GM18868 (cell line): Measurements from ENCODE around the gene IGF1.
"Not testable (repeated sequence)": the region's sequence is repeated elsewhere in the genome, so short reads cannot be mapped to it uniquely, and the experiment has no call there.

Experiments used
- ATAC-seq: cut with Tn5 transposase; IDR thresholded peaks from one replicate; pipeline ENCODE4 v1.9.1; 2021; ENCODE audit warnings: mild to moderate bottlenecking, moderate library complexity; ENCODE audit not compliant: unreplicated experiment

Gene IGF1

DNA sequence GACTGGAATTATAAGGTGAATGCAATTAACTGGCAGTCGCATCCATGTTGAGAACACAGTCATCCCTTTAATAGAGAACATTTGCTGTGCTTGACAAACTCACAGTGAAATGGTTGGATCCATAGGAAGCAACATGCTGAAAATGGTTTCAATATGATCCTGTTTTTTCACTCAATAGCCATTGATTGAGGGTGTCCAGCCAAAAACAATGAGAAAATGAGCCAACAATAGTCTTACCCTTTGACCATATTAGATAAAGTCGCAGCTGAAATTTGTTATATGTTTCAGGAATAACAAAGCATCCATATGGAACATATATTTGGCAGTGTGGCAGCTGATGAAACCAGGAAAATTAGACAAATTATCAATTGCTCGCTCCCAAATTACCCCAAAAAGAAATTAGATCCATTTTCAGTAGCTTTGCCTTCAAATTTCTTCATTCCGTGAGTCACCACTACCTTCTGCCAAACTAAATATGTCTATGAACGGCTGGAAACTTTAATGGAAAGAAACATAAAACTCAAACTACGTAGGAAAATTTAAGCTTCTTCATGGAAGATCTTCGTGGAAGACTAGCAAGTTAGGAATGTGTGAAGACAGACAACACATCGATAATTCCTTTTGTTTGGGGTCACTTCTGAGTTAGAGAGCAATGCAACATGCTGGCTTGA, 17.4 kb downstream of the IGF1 start:
- ATAC-seq, result no peak

- no peak for ATAC-seq
Observed at GRCh38 chr12:102462386-102462785, 18.0 kb downstream of the IGF1 start.

GRCh38 chr12:102461501-102461900, 18.9 kb downstream of the IGF1 start:
- ATAC-seq, result no peak

DNA sequence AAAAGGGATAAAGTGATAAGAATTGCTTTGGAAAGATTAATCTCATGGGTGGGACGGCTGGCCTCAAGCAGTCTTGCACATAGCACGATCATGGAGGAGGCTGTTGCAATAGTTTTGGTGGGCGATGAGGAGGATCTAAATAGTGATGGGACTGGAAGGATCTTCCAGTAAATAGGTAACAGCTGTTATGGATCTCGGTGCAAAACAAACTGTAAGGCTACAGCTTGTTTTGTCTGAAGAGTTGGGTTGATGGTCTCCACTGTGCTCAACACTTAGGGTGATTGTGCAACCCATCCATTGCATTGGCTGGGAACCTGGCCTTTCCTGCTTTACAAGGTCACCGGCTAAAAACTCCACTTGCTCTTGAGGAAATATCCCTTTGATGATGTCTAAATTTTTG, 21.0 kb downstream of the IGF1 start:
- no peak for ATAC-seq

GRCh38 chr12:102454808-102455760, 25.3 kb downstream of the IGF1 start:
- no peak for ATAC-seq

DNA sequence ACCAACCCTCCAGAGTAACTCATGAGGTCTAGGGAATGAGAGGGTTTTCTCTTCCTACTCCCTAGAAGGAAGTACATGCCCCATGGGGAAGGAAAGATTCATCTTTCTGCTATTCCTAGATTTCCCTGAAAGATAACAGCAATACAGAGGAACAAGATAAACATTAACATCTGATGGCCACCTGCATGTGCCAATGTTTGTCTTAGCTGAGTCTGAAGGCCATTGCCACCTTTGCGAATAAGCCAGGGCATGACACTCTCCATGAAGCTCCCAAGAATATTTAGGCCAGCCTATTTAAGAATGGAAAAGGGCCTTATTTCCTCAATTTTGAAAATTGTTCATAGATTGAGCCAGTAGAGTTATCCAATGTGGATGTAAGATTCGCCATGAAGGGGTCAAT, 26.0 kb downstream of the IGF1 start:
- ATAC-seq, result no peak

DNA sequence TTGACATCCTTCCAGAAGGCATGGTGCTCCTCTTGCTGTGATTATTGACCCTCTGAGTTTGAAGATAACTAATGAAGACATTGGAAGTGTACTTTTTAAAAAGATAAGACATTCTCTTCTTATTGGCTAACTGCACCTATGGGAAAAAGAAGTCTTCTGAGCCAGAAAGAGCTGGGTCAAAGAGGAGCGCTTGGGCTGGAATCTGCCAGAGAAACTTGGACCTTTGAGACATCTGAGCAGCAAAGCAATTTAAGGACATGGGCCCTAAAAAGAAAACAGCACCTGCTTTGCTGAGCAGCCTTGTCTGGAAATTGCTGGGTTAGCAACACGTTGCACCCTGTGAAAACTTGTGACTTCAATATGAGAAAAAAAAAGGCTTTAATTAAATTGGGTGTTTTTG, 27.8 kb downstream of the IGF1 start:
- ATAC-seq, result no peak

GRCh38 chr12:102449018-102449417, 31.3 kb downstream of the IGF1 start:
- ATAC-seq, result not testable (repeated sequence)

GRCh38 chr12:102447426-102447825, 32.9 kb downstream of the IGF1 start:
- ATAC-seq, result not testable (repeated sequence)

- ATAC-seq, result no peak
Observed at GRCh38 chr12:102444707-102445106, 35.7 kb downstream of the IGF1 start.

DNA sequence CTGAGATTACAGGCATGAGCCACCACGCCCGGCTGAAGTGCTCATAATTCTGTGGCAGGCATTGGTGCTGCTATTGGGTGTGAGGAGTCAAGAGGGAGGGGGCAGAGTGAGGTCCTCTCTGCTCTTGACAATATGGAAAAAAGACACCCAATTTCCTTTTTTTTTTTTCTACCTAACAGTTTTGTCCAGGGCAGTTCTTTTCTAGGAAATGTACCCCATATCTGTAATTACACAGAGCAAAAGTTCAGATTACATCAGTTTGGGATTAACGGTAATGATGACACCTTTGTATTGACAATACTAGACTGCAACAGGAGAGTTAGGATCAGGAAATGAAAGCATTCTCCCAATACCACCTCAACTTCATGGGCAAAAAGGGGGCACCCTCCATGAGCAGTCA, 36.3 kb downstream of the IGF1 start:
- no peak for ATAC-seq

DNA sequence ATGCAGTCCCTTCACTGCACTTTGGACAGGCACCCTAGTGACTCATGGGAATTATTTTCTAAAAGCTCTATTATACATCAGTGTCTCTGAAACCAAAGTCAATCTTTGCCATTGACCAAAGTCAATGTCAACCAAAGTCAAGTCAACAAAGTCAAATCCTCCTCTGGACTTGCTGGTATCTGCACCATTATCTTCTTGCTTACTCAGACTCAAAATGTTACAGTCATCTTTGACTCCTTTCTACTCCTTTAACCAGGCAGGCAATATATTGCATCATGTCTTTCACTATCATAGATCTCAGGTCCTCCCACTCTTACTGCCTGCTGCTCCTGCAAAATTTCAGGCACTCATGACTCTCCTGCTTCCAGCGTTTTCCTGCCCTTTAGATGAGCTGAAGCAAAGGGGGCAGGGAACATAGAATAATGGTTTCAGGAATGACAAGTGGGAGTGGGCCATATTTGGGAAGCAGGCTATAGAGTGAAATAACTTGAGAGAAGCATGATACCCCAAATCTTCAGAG, 39.2 kb downstream of the IGF1 start:
- no peak for ATAC-seq

DNA sequence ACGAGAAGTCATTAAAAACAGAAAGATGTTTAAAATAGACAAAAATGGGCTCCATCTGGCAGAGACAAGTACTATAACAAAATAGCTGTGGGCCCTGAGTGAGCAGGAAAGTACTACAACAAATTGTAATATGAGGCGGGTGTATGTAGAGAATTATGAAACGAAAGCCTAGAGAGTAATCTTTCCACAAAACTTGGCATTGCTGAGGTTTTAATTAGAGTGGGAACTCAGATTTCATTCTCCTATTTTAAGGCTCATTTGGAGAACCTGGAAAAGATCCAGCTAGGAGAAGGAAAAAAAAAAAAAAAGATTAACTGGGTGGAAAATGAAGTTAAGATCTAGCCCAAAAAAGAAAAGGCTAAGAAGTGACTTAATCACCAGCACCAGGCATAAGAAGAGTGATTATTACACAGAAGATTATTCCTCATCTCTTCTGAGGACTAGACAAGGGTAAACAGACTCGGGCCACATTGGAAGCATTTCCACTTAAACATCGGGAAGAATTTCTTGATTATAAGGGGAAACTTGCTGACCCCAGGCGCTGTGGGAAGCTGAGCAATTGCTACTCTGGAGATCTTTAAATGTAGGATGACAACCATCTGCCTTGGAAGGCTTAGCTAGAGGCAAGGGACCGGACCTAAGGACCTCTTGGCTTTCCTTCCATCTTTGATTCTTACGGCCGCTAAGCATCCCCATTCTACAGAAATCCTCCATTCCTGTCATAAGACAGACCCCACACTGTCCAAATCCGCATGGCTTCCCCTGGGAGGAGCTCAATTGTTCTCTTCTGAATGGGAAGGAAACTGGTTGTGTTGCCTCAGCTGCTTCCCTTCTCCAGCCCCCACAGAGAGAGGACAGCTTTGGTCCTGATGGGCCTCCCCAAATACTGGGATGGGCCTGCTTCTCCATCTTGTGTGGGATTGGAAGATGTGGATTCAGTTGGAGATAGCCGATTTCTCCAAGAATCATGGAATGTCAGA, 40.6 kb downstream of the IGF1 start:
- ATAC-seq, result no peak

DNA sequence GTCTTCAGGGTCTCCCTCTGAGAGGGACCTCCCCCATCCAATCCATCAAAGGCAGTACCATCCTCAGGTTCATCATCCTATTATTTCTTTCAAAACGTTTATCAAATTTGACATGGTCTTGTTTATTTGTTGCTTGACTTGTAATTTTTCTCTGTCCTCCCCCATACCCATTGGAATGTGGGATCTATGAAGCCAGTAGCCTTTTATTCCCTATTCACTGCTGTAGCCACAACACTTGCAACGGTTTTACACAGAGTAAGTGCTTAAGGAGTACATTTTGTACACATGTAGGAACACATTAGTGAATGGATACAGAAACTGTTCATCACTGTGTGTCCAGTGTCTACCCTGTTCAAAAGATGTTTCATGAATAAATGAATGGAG, 41.5 kb downstream of the IGF1 start:
- ATAC-seq, result no peak

DNA sequence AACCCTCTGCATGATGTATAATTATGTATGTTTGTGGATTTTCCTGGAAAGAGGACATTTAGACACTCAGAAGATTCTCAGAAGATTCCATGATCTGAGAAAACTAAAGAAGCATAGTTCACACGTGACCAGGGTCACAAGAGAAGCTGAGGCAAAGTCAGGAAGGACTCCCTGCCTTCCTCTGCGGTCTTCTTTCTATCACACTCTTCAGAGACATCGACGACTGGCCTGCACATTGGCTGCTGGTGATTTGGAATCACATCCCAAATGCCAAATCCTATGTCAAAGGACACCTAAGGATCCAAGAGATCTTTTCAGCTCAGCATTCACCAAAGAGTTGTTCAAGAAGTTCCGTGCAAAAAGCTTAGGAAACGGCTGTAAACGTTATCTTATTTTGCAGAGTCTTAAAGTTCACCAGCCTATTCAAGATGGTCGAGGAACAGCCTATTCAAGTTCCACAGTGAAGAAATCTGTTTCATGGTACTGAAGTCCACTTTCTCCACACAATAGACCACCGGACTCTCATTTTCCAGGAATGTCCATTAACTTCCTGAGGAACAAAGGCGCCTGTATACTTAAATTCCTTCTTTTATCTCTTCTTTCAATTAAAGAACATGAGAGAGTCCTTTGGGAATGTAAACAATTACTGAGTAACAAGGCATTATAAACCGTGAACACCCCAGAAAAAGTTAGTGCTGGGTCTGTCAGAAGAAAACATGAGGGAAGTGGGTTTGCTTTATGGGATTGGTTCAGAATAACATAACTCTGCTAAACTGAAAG, 42.1 kb downstream of the IGF1 start:
- ATAC-seq, result no peak

DNA sequence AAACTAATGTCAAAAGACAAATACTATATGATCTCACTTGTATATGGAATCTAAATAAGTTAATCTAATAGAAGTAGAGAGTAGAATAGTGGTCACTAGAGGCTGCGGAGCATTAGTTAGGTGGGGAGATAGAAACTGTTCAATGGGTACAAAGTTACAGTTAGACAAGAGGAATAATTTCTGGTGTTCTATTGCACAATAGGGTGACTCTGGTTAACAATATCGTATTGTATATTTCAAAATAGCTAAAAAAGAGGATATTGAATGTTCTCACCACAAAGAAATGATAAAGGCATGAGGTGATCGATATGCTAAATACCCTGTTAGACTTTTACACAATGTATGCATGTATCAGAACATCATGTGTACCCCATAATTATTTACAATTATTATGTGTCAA, 42.9 kb downstream of the IGF1 start:
- no peak for ATAC-seq

DNA sequence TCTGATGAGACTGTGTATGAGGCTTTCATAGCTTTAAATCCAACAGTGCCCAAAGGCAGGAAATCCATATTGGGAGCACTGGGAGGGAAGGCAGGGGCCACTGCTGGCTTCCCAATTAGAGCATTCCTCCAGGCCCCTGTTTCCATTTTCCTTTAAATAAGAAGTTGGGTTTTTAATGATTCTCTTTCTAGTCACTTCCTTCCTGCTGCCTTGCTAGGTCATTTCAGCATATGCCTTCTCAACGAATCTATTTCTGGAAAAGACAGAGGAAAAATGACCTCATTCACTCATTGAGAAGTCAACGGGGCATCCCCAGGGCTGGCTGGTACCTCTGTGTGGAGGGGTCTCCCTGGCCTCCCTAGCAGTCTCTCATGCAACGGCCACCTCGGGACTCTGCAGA, 43.5 kb downstream of the IGF1 start:
- ATAC-seq, result no peak

DNA sequence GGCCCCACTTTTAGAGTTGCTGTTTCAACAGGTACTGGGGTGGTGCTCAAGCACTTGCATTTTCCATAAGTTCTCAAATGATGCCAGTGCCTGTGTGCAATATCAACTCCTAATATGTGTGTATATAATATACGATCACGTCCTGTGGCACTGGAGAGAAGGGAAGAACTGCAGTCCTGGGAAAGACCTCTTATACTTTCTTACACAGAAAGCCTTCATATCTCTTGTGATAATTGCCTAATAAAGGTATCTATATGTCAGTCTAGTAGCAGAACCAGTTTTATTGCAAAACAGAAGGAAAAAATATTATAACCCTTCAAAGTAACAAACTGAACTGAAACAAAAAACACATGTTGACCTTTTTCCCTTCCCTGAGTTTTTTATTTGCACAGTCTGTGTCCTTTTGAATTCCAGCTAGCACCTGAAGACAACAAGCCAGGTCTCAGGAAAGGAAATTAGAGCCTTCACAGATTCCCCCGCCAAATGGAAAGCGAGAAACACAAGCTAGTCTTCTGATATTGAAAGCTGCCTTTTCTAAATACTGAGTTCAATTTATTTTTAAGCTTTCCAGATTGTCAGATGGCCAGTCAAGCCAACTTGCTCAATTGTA, 44.4 kb downstream of the IGF1 start:
- no peak for ATAC-seq

- ATAC-seq, result no peak
Observed at GRCh38 chr12:102433304-102433703, 47.1 kb downstream of the IGF1 start.

- no peak for ATAC-seq
Observed at GRCh38 chr12:102430661-102431060, 49.7 kb downstream of the IGF1 start.
